ENCODE measurements around the gene HOXD11. TPM values are rescaled to one million over a fixed set of nuclear protein-coding genes. Genes with fewer than 3 reads are reported as not detected.

Gene HOXD11
- total and polyA plus RNA-seq, 2 experiments from 2014 or later = not detected

- Mint-ChIP-seq H3K36me3 (ENCODE audit: low read depth) (no peaks in the 10 kb centered on the region), H3K27ac (no peak within 1 kb of the TSS), H3K4me3 (peak within 1 kb of the TSS; percentile 63), H3K27me3 (ENCODE audit: insufficient read depth, low read depth, poor library complexity) (peaks cover 96% of the 10 kb centered on the region), H3K9me3 (peaks cover 10% of the 10 kb centered on the region; the same call in 2 of the 3 replicates), H3K4me1 (peaks cover 23% of the 10 kb centered on the region)
- ATAC-seq (peak; percentile 52), DNase-seq (ENCODE audit: low spot score) (peak; percentile 79)
- H2AFZ ChIP-seq = no peak within 1 kb of the TSS
- TF ChIP-seq ZNF114 (CRISPR knock-in tag; IDR thresholded peaks at IDR 0.05) (no peak), CREB1 (CRISPR knock-in tag; IDR thresholded peaks at IDR 0.05; ENCODE audit: low read depth) (peak; percentile 56), STAT1 (IDR thresholded peaks at IDR 0.05; ENCODE audit: unreplicated experiment) (no peak), EZH2 (IDR thresholded peaks at IDR 0.05; ENCODE audit: low read depth, unreplicated experiment) (peak; percentile 87), CTCF (conservative IDR thresholded peaks at IDR 0.05; ENCODE audit: low read depth in 2 of 2) (no peak), ZNF331 (CRISPR knock-in tag; IDR thresholded peaks at IDR 0.05; ENCODE audit: low read depth) (no peak), ETS1 (IDR thresholded peaks at IDR 0.05) (no peak), EZH2phosphoT487 (IDR thresholded peaks at IDR 0.05; ENCODE audit: unreplicated experiment) (peak; percentile 67), POLR2AphosphoS5 (IDR thresholded peaks at IDR 0.05; ENCODE audit: low read depth) (no peak), NANOG (IDR thresholded peaks at IDR 0.05; ENCODE audit: borderline replicate concordance) (no peak), JUNB (IDR thresholded peaks at IDR 0.05; ENCODE audit: unreplicated experiment) (no peak), REST (IDR thresholded peaks at IDR 0.05; ENCODE audit: unreplicated experiment) (no peak), ZNF462 (CRISPR knock-in tag; IDR thresholded peaks at IDR 0.05) (no peak)
- H3K4me2 ChIP-seq = peak within 1 kb of the TSS; percentile 75
- no peaks in the 10 kb centered on the region for H3K9me2 ChIP-seq (ENCODE audit: insufficient read depth)
- H3K36me3 ChIP-seq (ENCODE audit: insufficient read depth) = no peaks in the 10 kb centered on the region
- H3K79me2 ChIP-seq (replicated peaks; ENCODE audit: insufficient read depth) = no peaks in the 10 kb centered on the region
- peaks cover 16% of the 10 kb centered on the region for H3K4me1 ChIP-seq (ENCODE audit: insufficient read depth)
- H3K4me3 ChIP-seq = peak within 1 kb of the TSS; percentile 47
- peaks cover 66% of the 10 kb centered on the region for H3F3A ChIP-seq (replicated peaks; ENCODE audit: low read depth)
- H3K27me3 ChIP-seq (ENCODE audit: insufficient read depth) = peaks cover 100% of the 10 kb centered on the region
- H3K27ac ChIP-seq (ENCODE audit: low read depth) = no peak within 1 kb of the TSS
- peaks cover 46% of the 10 kb centered on the region for H4K20me1 ChIP-seq (replicated peaks; ENCODE audit: insufficient read depth)
Measured at GRCh38 chr2:176128982-176129796, 22.1 kb downstream of the HOXD11 start, which contains the start of gene HOXD8. TSS of gene HOXD8 (plus strand) at chr2:176129705. CDS start at chr2:176130367, 662 bp downstream.
